ENCODE measurements around the gene LRMDA. TPM values are rescaled to one million over a fixed set of nuclear protein-coding genes. Genes with fewer than 3 reads are reported as not detected.

The LRMDA gene
- total RNA-seq, 3 donors from 2014 or later (not counting 1 experiment from before 2014, with no cell fraction given), result 1.4 to 2.4 (median 2.1) TPM

GRCh38 chr10:75803816-75804552 lies 372.6 kb downstream of the LRMDA start:
- Mint-ChIP-seq H3K4me1 (no peaks in the 10 kb centered on the region), H3K4me3 (no peak overlapping the region), H3K36me3 (no peaks in the 10 kb centered on the region), H3K27me3 (ENCODE audit: low read depth in 2 of 2) (peaks cover 11 to 12% of the 10 kb centered on the region in 2 donors), H3K9me3 (no peaks in the 10 kb centered on the region), H3K27ac (no peak overlapping the region)
- ATAC-seq (no peak), DNase-seq (no peak)
- Histone ChIP-seq H3K4me1 (ENCODE audit: control insufficient read depth, insufficient read depth, low read length) (no peaks in the 10 kb centered on the region), H3K27ac (ENCODE audit: low read length) (no peak overlapping the region), H3K4me3 (ENCODE audit: low read length) (no peak overlapping the region), H3K27me3 (ENCODE audit: control insufficient read depth, insufficient read depth, low read length) (no peaks in the 10 kb centered on the region), H3K36me3 (ENCODE audit: control insufficient read depth, insufficient read depth, low read length) (no peaks in the 10 kb centered on the region), H3K9me3 (ENCODE audit: control insufficient read depth, insufficient read depth, low read length) (no peaks in the 10 kb centered on the region)
- TF ChIP-seq, protein P1, sequence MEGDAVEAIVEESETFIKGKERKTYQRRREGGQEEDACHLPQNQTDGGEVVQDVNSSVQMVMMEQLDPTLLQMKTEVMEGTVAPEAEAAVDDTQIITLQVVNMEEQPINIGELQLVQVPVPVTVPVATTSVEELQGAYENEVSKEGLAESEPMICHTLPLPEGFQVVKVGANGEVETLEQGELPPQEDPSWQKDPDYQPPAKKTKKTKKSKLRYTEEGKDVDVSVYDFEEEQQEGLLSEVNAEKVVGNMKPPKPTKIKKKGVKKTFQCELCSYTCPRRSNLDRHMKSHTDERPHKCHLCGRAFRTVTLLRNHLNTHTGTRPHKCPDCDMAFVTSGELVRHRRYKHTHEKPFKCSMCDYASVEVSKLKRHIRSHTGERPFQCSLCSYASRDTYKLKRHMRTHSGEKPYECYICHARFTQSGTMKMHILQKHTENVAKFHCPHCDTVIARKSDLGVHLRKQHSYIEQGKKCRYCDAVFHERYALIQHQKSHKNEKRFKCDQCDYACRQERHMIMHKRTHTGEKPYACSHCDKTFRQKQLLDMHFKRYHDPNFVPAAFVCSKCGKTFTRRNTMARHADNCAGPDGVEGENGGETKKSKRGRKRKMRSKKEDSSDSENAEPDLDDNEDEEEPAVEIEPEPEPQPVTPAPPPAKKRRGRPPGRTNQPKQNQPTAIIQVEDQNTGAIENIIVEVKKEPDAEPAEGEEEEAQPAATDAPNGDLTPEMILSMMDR (IDR thresholded peaks at IDR 0.05), result no peak
- intact Hi-C loops (cut with micrococcal nuclease), result no loop called here
- WGBS (ENCODE audit: insufficient coverage), result 96% methylated on average over 14 of the region's 14 CpGs

DNA sequence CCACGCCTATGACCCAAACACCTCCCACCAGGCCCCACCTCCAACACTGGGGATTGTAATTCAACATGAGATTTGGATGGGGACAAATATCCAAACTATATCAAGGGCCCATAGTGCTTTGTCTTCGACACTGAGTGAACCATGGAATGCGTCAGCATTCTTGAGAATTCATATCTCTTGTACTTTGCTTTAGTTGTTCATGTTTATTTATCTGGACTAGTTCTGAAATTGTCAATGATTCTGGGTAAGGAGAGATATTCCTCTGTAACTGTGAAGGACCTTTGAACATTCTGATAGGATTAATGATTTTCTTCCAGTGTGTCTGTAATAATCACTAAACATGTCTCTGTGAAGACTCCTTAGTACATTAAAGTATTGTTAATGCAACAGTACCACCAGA lies 374.8 kb downstream of the LRMDA start:
- H3K4me3 ChIP-seq (ENCODE audit: low read length), result no peak overlapping the region
- no peaks in the 10 kb centered on the region for H3K27me3 ChIP-seq (ENCODE audit: control insufficient read depth, insufficient read depth, low read length)
- H3K4me1 ChIP-seq (ENCODE audit: control insufficient read depth, insufficient read depth, low read length), result no peaks in the 10 kb centered on the region
- TF ChIP-seq, protein P1 (IDR thresholded peaks at IDR 0.05), result no peak
- H3K27ac ChIP-seq (ENCODE audit: low read length), result no peak overlapping the region
- no peak for ATAC-seq
- Mint-ChIP-seq H3K27me3 (ENCODE audit: low read depth in 2 of 2) (peaks cover 4 to 9% of the 10 kb centered on the region in 2 donors), H3K9me3 (no peaks in the 10 kb centered on the region), H3K27ac (no peak overlapping the region), H3K4me1 (no peaks in the 10 kb centered on the region), H3K36me3 (no peaks in the 10 kb centered on the region), H3K4me3 (no peak overlapping the region)
- H3K36me3 ChIP-seq (ENCODE audit: control insufficient read depth, insufficient read depth, low read length), result no peaks in the 10 kb centered on the region
- 96% methylated on average over 2 of the region's 3 CpGs for WGBS (ENCODE audit: insufficient coverage)
- intact Hi-C loops (cut with micrococcal nuclease), result no loop called here
- DNase-seq, result no peak
- H3K9me3 ChIP-seq (ENCODE audit: control insufficient read depth, insufficient read depth, low read length), result no peaks in the 10 kb centered on the region

GRCh38 chr10:75807456-75807855 lies 376.0 kb downstream of the LRMDA start:
- H3K9me3 ChIP-seq (ENCODE audit: control insufficient read depth, insufficient read depth, low read length), result no peaks in the 10 kb centered on the region
- no peaks in the 10 kb centered on the region for H3K27me3 ChIP-seq (ENCODE audit: control insufficient read depth, insufficient read depth, low read length)
- DNase-seq (no peak), ATAC-seq (no peak)
- Mint-ChIP-seq H3K4me3 (no peak overlapping the region), H3K27me3 (ENCODE audit: low read depth in 2 of 2) (peaks cover under 1 to 9% of the 10 kb centered on the region in 2 donors), H3K4me1 (no peaks in the 10 kb centered on the region), H3K9me3 (no peaks in the 10 kb centered on the region), H3K27ac (no peak overlapping the region), H3K36me3 (no peaks in the 10 kb centered on the region)
- TF ChIP-seq, protein P1 (IDR thresholded peaks at IDR 0.05), result no peak
- H3K27ac ChIP-seq (ENCODE audit: low read length), result no peak overlapping the region
- intact Hi-C loops (cut with micrococcal nuclease), result no loop called here
- H3K4me3 ChIP-seq (ENCODE audit: low read length), result no peak overlapping the region
- WGBS (ENCODE audit: insufficient coverage), result 89% methylated on average over 5 of the region's 5 CpGs
- H3K4me1 ChIP-seq (ENCODE audit: control insufficient read depth, insufficient read depth, low read length), result no peaks in the 10 kb centered on the region
- no peaks in the 10 kb centered on the region for H3K36me3 ChIP-seq (ENCODE audit: control insufficient read depth, insufficient read depth, low read length)

- Histone ChIP-seq H3K9me3 (ENCODE audit: control insufficient read depth, insufficient read depth, low read length) (no peaks in the 10 kb centered on the region), H3K4me3 (ENCODE audit: low read length) (no peak overlapping the region), H3K4me1 (ENCODE audit: control insufficient read depth, insufficient read depth, low read length) (no peaks in the 10 kb centered on the region), H3K36me3 (ENCODE audit: control insufficient read depth, insufficient read depth, low read length) (no peaks in the 10 kb centered on the region), H3K27ac (ENCODE audit: low read length) (no peak overlapping the region), H3K27me3 (ENCODE audit: control insufficient read depth, insufficient read depth, low read length) (no peaks in the 10 kb centered on the region)
- H3K9me3 Mint-ChIP-seq, result no peaks in the 10 kb centered on the region
- TF ChIP-seq, protein P1 (IDR thresholded peaks at IDR 0.05), result no peak
- intact Hi-C loops (cut with micrococcal nuclease), result no loop called here
- no peak overlapping the region for H3K27ac Mint-ChIP-seq
- ATAC-seq, result no peak
- peaks cover 6 to 7% of the 10 kb centered on the region in 2 donors for H3K27me3 Mint-ChIP-seq (ENCODE audit: low read depth in 2 of 2)
- DNase-seq, result no peak
- H3K36me3 Mint-ChIP-seq, result no peaks in the 10 kb centered on the region
- no peaks in the 10 kb centered on the region for H3K4me1 Mint-ChIP-seq
- 76% methylated on average over 2 of the region's 3 CpGs for WGBS (ENCODE audit: insufficient coverage)
- no peak overlapping the region for H3K4me3 Mint-ChIP-seq
Measured at GRCh38 chr10:75809003-75809402, 377.6 kb downstream of the LRMDA start.

Measured in natural killer cell (primary cell).